ENCODE results near the gene FBXW7. TPM values are rescaled to one million over a fixed set of nuclear protein-coding genes. Genes with fewer than 3 reads are reported as not detected.

Gene FBXW7
- total and polyA plus RNA-seq, 2 of the 8 experiments (the other 6 are each of a cell fraction or from before 2014, with no cell fraction given): 6.0 to 26.7 TPM

DNA sequence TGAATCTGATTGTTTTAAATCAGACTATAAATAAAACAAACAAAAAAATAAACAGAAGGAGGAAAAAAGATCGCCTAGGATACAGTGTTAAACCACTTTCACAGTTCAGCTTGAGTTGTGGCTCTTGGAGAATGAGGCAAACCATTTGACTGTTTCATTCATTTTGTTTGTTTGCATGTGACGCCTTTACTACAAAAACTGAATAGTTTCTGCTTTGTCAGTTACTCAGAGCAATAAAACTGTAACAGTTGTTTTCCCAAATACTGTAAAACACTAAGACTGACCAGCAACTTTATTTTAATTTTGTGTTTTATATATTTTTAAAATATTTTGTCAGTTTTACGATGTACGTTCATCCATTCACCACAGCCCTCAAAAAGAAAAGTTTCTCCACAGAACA is 214.5 kb downstream of the FBXW7 start:
- Histone ChIP-seq H3K14ac (ENCODE audit: insufficient read length) (no peak overlapping the region), H4K5ac (ENCODE audit: insufficient read length, low read depth, low read length) (no peak overlapping the region), H4K91ac (replicated peaks; ENCODE audit: insufficient read length, low read length) (no peak overlapping the region), H2BK120ac (replicated peaks; ENCODE audit: low read depth, low read length) (no peak overlapping the region), H2BK15ac (ENCODE audit: low read length) (no peak overlapping the region), H4K20me1 (replicated peaks in 1 of 2; ENCODE audit: control insufficient read depth in 1 of 2, insufficient read depth in 2 of 2, low read length in 2 of 2) (no peaks in the 10 kb centered on the region), H3K79me1 (ENCODE audit: low read depth, low read length) (no peaks in the 10 kb centered on the region), H3K4me3 (ENCODE audit: extremely low read depth in 1 of 4, insufficient read depth in 2 of 4, low read depth in 3 of 4, low read length in 4 of 4) (no peak overlapping the region), H3K18ac (ENCODE audit: extremely low read depth, low read length) (no peak overlapping the region), H3K9ac (replicated peaks in 1 of 4; ENCODE audit: extremely low read depth in 1 of 4, low read depth in 3 of 4, low read length in 3 of 4) (no peak overlapping the region), H3K79me2 (ENCODE audit: control insufficient read depth in 1 of 2, insufficient read depth in 2 of 2, low read length in 2 of 2) (no peaks in the 10 kb centered on the region), H2BK20ac (ENCODE audit: low read length) (no peak overlapping the region), H2AFZ (ENCODE audit: low read length) (no peak overlapping the region), H3K4ac (replicated peaks; ENCODE audit: insufficient read length, low read depth, low read length) (no peak overlapping the region), H3K27ac (ENCODE audit: low read depth, low read length) (no peak overlapping the region), H4K8ac (ENCODE audit: extremely low read depth, insufficient read depth, low read length) (no peak overlapping the region), H3K36me3 (ENCODE audit: control insufficient read depth in 2 of 4, insufficient read depth in 4 of 4, low read length in 3 of 4) (peaks cover 0 to 8% (median 0%) of the 10 kb centered on the region in 4 experiments; a peak in 1 of 8 replicates), H2AK5ac (ENCODE audit: low read depth, low read length) (no peak overlapping the region), H3K4me1 (replicated peaks in 1 of 4; ENCODE audit: control insufficient read depth in 3 of 4, insufficient read depth in 4 of 4, low read length in 3 of 4) (0 out of 7 replicates have a peak, but pooled peaks cover 0 to 3% (median 0%) of the 10 kb centered on the region in 4 experiments), H3K27me3 (replicated peaks in 1 of 4; ENCODE audit: control insufficient read depth in 3 of 4, extremely low read depth in 1 of 4, insufficient read depth in 3 of 4, low read length in 3 of 4) (peaks cover 0 to 1% (median 0%) of the 10 kb centered on the region in 4 experiments; a peak in 1 of 7 replicates), H3K4me2 (ENCODE audit: insufficient read depth in 1 of 2, low read depth in 2 of 2, low read length in 2 of 2) (no peak overlapping the region), H3K9me3 (ENCODE audit: insufficient read depth in 2 of 2, low read depth in 1 of 2, low read length in 1 of 2) (no peaks in the 10 kb centered on the region), H3K56ac (replicated peaks; ENCODE audit: insufficient read length, low read depth, low read length) (no peak overlapping the region), H3K23ac (ENCODE audit: insufficient read length) (no peak overlapping the region), H2BK5ac (ENCODE audit: low read depth, low read length) (no peak overlapping the region), H3K23me2 (ENCODE audit: low read depth, low read length) (no peaks in the 10 kb centered on the region), H2BK12ac (ENCODE audit: low read depth, low read length) (no peak overlapping the region)
- CTCF ChIA-PET (ENCODE audit: partially characterized antibody): interaction anchor here (0.9 kb wide), 1 partner anchor 8 kb away, joined by 3 read pairs; no protein-coding TSS in a partner anchor
- POLR2A ChIA-PET (ENCODE audit: partially characterized antibody): no interaction called here
- 94% methylated on average over 4 of the region's 4 CpGs; no CpG with 5 or more reads in 1 of the 2 experiments for WGBS, 2 experiments (ENCODE audit: extremely low coverage in 1 of 2, insufficient coverage in 1 of 2, insufficient read length in 1 of 2, insufficient replicate concordance in 2 of 2, low coverage in 1 of 2, low lambda C conversion rate in 2 of 2, missing lambda C conversion rate in 1 of 2)
- peak; percentile 55 for FAIRE-seq
- no peak for DNase-seq (ENCODE audit: low read depth in 1 of 2, low spot score in 2 of 2)
- TF ChIP-seq NANOG (IDR thresholded peaks at IDR 0.05; ENCODE audit: insufficient read depth, low read depth, low read length, poor library complexity, severe bottlenecking) (no peak), FOSL1 (IDR thresholded peaks at IDR 0.05; ENCODE audit: insufficient read depth, low read depth, low read length) (no peak), SIN3A (conservative IDR thresholded peaks at IDR 0.05 in 1 of 2, IDR thresholded peaks at IDR 0.05 in 1 of 2; ENCODE audit: low read depth in 1 of 2, low read length in 2 of 2) (no peak), SRF (IDR thresholded peaks at IDR 0.05; ENCODE audit: low read depth, low read length) (no peak), GABPA (IDR thresholded peaks at IDR 0.05; ENCODE audit: borderline replicate concordance, insufficient read depth, low read length) (no peak), JUN (IDR thresholded peaks at IDR 0.05; ENCODE audit: low read depth, low read length) (no peak), TAF7 (optimal IDR thresholded peaks at IDR 0.05; ENCODE audit: borderline replicate concordance, low read depth, low read length) (no peak), PHF8 (conservative IDR thresholded peaks at IDR 0.05; ENCODE audit: low read depth, low read length) (no peak), POLR2A (IDR thresholded peaks at IDR 0.05; ENCODE audit: control extremely low read depth in 1 of 2, low read depth in 2 of 2, low read length in 2 of 2) (no peak), SAP30 (IDR thresholded peaks at IDR 0.05; ENCODE audit: insufficient read depth, insufficient replicate concordance, low read length) (no peak), TEAD4 (IDR thresholded peaks at IDR 0.05; ENCODE audit: low read depth, low read length) (no peak)
- TF ChIP-seq, protein P1, sequence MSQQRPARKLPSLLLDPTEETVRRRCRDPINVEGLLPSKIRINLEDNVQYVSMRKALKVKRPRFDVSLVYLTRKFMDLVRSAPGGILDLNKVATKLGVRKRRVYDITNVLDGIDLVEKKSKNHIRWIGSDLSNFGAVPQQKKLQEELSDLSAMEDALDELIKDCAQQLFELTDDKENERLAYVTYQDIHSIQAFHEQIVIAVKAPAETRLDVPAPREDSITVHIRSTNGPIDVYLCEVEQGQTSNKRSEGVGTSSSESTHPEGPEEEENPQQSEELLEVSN (IDR thresholded peaks at IDR 0.05): no peak
